Neural progenitor cell (in vitro differentiated cells): ENCODE measurements around the gene EPHB1. TPM values are rescaled to one million over a fixed set of nuclear protein-coding genes. Genes with fewer than 3 reads are reported as not detected.

Experiments
- DNase-seq: peaks from one replicate; pipeline ENCODE4 v3.0.0-alpha.2; 2016; ENCODE audit warnings: low spot score
- H2AFZ ChIP-seq: fragments of 200-600 bp; sonication (generic); replicated peaks from 2 replicates; pipeline ENCODE4 v1.6.1; 2016; ENCODE audit warnings: antibody characterized with exemption
- H3F3A ChIP-seq: fragments of 200-600 bp; sonication (generic); 2 replicates; pipeline ENCODE4 v1.6.1; 2016; ENCODE audit warnings: antibody characterized with exemption, low read depth
- H3K27ac ChIP-seq: fragments of 200-600 bp; sonication (generic); 2 replicates; pipeline ENCODE4 v1.5.1; 2016; ENCODE audit warnings: mild to moderate bottlenecking
- H3K27me3 ChIP-seq: fragments of 200-600 bp; sonication (generic); 2 replicates; pipeline ENCODE4 v1.6.1; 2016; ENCODE audit warnings: mild to moderate bottlenecking, moderate library complexity
- H3K36me3 ChIP-seq: fragments of 200-600 bp; sonication (generic); 2 replicates; pipeline ENCODE4 v1.5.1; 2016
- H3K4me1 ChIP-seq: fragments of 200-600 bp; sonication (generic); 2 replicates; pipeline ENCODE4 v1.6.1; 2016; ENCODE audit warnings: mixed run types
- H3K4me2 ChIP-seq: fragments of 200-600 bp; sonication (generic); 2 replicates; pipeline ENCODE4 v1.6.1; 2016
- H3K4me3 ChIP-seq: fragments of 200-600 bp; sonication (generic); 2 replicates; pipeline ENCODE4 v1.5.1; 2016
- H3K79me2 ChIP-seq: fragments of 200-600 bp; sonication (generic); 2 replicates; pipeline ENCODE4 v1.6.1; 2016; ENCODE audit warnings: low read depth
- H3K9ac ChIP-seq: fragments of 200-600 bp; sonication (generic); 2 replicates; pipeline ENCODE4 v1.6.1; 2016
- H3K9me3 ChIP-seq: fragments of 200-600 bp; sonication (generic); 2 replicates; pipeline ENCODE4 v1.5.1; 2016; ENCODE audit warnings: low read depth
- H4K20me1 ChIP-seq: fragments of 200-600 bp; sonication (generic); 2 replicates; pipeline ENCODE4 v1.6.1; 2016; ENCODE audit warnings: low read depth
- H3K27ac Mint-ChIP-seq: 3 replicates; pipeline ENCODE4 v1.8.0; 2021; ENCODE audit warnings: mixed read lengths
- H3K27me3 Mint-ChIP-seq: 2 replicates; pipeline ENCODE4 v1.8.0; 2022; ENCODE audit warnings: low read depth, mild to moderate bottlenecking, inconsistent platforms, moderate library complexity, mixed read lengths; ENCODE audit not compliant: insufficient read depth
- H3K36me3 Mint-ChIP-seq: 3 replicates; pipeline ENCODE4 v1.8.0; 2021; ENCODE audit warnings: mixed read lengths
- H3K4me1 Mint-ChIP-seq: 3 replicates; pipeline ENCODE4 v1.8.0; 2021; ENCODE audit warnings: mixed read lengths
- H3K4me3 Mint-ChIP-seq: 3 replicates; pipeline ENCODE4 v1.8.0; 2021; ENCODE audit warnings: mild to moderate bottlenecking, moderate library complexity, mixed read lengths
- H3K9me3 Mint-ChIP-seq: 3 replicates; pipeline ENCODE4 v1.8.0; 2020; ENCODE audit warnings: mixed read lengths
- EZH2 ChIP-seq: fragments of 200-600 bp; sonication (generic); IDR thresholded peaks from 2 replicates; pipeline ENCODE4 v1.6.1; 2017; ENCODE audit warnings: antibody characterized with exemption, mild to moderate bottlenecking, moderate library complexity
- EZH2phosphoT487 ChIP-seq: fragments of 200-600 bp; sonication (generic); IDR thresholded peaks from 2 replicates; pipeline ENCODE4 v1.6.1; 2017; ENCODE audit warnings: antibody characterized with exemption
- total RNA-seq: library from RNA; depleted of rRNA; stranded (reverse); fragments of >200 nt; gene quantifications from 2 replicates; pipeline ENCODE4 v1.2.3, GENCODE V29; 2015; ENCODE audit warnings: low replicate concordance
- TF ChIP-seq, protein P1 (sequence below): fragments of 200-600 bp; sonication (generic); IDR thresholded peaks from 2 replicates; pipeline ENCODE4 v1.5.1; 2017; ENCODE audit warnings: antibody characterized with exemption, mild to moderate bottlenecking

EPHB1 gene
- total RNA-seq, 1 donor from 2014 or later, result 9.1 TPM

DNA sequence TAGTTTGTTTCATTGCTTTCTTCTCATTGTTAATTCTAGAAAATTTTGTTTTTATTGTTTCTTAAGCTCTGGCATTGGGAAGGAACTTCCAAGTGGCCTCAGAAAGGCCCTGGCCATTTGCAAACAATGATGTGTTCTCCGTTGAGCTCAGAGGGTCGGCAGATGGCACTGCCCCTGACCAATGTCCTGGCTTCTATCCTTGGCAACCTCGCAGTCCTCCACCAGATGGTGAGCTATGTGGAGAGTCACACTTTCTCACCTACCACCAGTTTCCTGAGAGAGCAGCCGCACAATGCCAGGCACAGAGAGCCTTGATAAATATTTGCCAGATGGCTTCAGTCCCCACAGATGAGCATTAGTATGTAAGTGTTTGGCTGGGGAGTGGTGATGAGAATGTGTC lies 343.7 kb downstream of the EPHB1 start:
- no peaks in the 10 kb centered on the region for H3K36me3 ChIP-seq
- no peaks in the 10 kb centered on the region for H3K79me2 ChIP-seq
- no peaks in the 10 kb centered on the region for H3K27me3 ChIP-seq
- Mint-ChIP-seq H3K9me3 (no peaks in the 10 kb centered on the region), H3K27ac (no peak overlapping the region), H3K27me3 (peaks cover 4% of the 10 kb centered on the region), H3K4me1 (peaks cover 8% of the 10 kb centered on the region), H3K36me3 (no peaks in the 10 kb centered on the region), H3K4me3 (no peak overlapping the region)
- H3F3A ChIP-seq, result no peaks in the 10 kb centered on the region
- no peak overlapping the region for H3K27ac ChIP-seq
- H3K4me3 ChIP-seq, result no peak overlapping the region
- H3K9me3 ChIP-seq, result no peaks in the 10 kb centered on the region
- DNase-seq, result no peak
- TF ChIP-seq, protein P1, sequence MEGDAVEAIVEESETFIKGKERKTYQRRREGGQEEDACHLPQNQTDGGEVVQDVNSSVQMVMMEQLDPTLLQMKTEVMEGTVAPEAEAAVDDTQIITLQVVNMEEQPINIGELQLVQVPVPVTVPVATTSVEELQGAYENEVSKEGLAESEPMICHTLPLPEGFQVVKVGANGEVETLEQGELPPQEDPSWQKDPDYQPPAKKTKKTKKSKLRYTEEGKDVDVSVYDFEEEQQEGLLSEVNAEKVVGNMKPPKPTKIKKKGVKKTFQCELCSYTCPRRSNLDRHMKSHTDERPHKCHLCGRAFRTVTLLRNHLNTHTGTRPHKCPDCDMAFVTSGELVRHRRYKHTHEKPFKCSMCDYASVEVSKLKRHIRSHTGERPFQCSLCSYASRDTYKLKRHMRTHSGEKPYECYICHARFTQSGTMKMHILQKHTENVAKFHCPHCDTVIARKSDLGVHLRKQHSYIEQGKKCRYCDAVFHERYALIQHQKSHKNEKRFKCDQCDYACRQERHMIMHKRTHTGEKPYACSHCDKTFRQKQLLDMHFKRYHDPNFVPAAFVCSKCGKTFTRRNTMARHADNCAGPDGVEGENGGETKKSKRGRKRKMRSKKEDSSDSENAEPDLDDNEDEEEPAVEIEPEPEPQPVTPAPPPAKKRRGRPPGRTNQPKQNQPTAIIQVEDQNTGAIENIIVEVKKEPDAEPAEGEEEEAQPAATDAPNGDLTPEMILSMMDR, result no peak
- TF ChIP-seq EZH2 (no peak), EZH2phosphoT487 (no peak)
- no peak overlapping the region for H3K9ac ChIP-seq
- no peak overlapping the region for H3K4me2 ChIP-seq
- H3K4me1 ChIP-seq, result no peaks in the 10 kb centered on the region
- no peak overlapping the region for H2AFZ ChIP-seq
- H4K20me1 ChIP-seq, result no peaks in the 10 kb centered on the region

DNA sequence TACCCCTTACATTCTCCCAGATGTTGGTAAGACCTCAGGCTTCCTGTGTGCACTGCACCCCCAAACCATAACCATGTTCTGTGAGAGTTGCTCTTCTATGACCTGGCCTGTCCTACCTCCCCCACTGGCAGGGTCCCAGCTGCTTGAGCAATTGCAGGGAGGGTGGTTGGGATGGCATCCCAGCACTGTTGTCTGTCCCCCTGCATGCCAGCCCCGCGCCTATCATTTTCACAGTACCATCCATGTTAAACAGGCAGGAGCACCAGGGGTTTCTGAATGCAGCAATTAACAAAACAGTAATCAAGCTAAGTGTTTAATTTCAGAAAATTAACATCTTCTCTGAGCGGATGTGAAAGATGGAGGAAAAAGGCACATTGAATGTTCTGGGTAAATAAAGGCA lies 345.5 kb downstream of the EPHB1 start:
- Mint-ChIP-seq H3K9me3 (no peaks in the 10 kb centered on the region), H3K4me3 (no peak overlapping the region), H3K27ac (no peak overlapping the region), H3K4me1 (peaks cover 8% of the 10 kb centered on the region), H3K36me3 (no peaks in the 10 kb centered on the region), H3K27me3 (peaks cover 4% of the 10 kb centered on the region)
- H3K4me1 ChIP-seq, result no peaks in the 10 kb centered on the region
- no peaks in the 10 kb centered on the region for H3K79me2 ChIP-seq
- H4K20me1 ChIP-seq, result no peaks in the 10 kb centered on the region
- H3K27ac ChIP-seq, result no peak overlapping the region
- no peak overlapping the region for H3K4me3 ChIP-seq
- TF ChIP-seq, protein P1, result no peak
- TF ChIP-seq EZH2, result no peak
- TF ChIP-seq EZH2phosphoT487, result no peak
- no peak overlapping the region for H2AFZ ChIP-seq
- H3K9ac ChIP-seq, result no peak overlapping the region
- no peaks in the 10 kb centered on the region for H3K9me3 ChIP-seq
- DNase-seq, result no peak
- H3K27me3 ChIP-seq, result no peaks in the 10 kb centered on the region
- no peak overlapping the region for H3K4me2 ChIP-seq
- no peaks in the 10 kb centered on the region for H3F3A ChIP-seq
- H3K36me3 ChIP-seq, result no peaks in the 10 kb centered on the region

DNA sequence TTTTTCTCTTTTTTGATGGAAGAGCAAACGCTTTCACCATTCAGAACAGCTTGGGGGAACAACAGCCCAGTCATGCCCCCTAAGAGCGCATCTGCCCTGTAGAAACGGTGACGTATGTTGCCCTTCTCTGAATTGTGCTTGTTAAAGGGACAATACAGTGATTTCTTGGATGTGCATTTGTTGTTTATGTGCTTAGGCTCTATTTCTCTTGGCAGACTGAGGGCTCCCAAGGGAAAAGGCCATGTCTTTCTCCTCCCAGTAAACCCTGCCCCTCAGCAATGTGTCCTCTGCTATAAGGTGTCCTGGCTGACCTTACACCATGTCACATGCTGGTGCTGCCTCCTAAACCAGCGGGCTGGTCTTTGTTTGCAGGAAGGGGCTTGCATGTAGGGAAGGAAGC lies 346.1 kb downstream of the EPHB1 start:
- no peaks in the 10 kb centered on the region for H3K36me3 ChIP-seq
- no peaks in the 10 kb centered on the region for H3K9me3 Mint-ChIP-seq
- no peaks in the 10 kb centered on the region for H3F3A ChIP-seq
- no peaks in the 10 kb centered on the region for H4K20me1 ChIP-seq
- H2AFZ ChIP-seq, result no peak overlapping the region
- no peak overlapping the region for H3K27ac Mint-ChIP-seq
- H3K4me3 ChIP-seq, result no peak overlapping the region
- no peaks in the 10 kb centered on the region for H3K79me2 ChIP-seq
- no peaks in the 10 kb centered on the region for H3K36me3 Mint-ChIP-seq
- H3K4me1 Mint-ChIP-seq, result peaks cover 8% of the 10 kb centered on the region
- H3K27ac ChIP-seq, result no peak overlapping the region
- no peaks in the 10 kb centered on the region for H3K9me3 ChIP-seq
- no peak overlapping the region for H3K4me3 Mint-ChIP-seq
- H3K4me2 ChIP-seq, result no peak overlapping the region
- no peak for DNase-seq
- no peak overlapping the region for H3K9ac ChIP-seq
- peaks cover 4% of the 10 kb centered on the region for H3K27me3 Mint-ChIP-seq
- H3K4me1 ChIP-seq, result no peaks in the 10 kb centered on the region
- no peaks in the 10 kb centered on the region for H3K27me3 ChIP-seq
- TF ChIP-seq, protein P1, result no peak
- TF ChIP-seq EZH2phosphoT487 (no peak), EZH2 (no peak)
